ENCODE measurements around the gene CACNA2D3. TPM values are rescaled to one million over a fixed set of nuclear protein-coding genes. Genes with fewer than 3 reads are reported as not detected.

Gene CACNA2D3
- total RNA-seq, 1 donor from 2014 or later = 4.7 TPM

GRCh38 chr3:54341811-54342210 is 219.5 kb downstream of the CACNA2D3 start:
- no peak for DNase-seq (ENCODE audit: low spot score)

- DNase-seq (ENCODE audit: low spot score) = no peak
Measured at GRCh38 chr3:54342676-54343075, 220.3 kb downstream of the CACNA2D3 start.

GRCh38 chr3:54343495-54343894 is 221.1 kb downstream of the CACNA2D3 start:
- no peak for DNase-seq (ENCODE audit: low spot score)

- no peak for DNase-seq (ENCODE audit: low spot score)
Measured at GRCh38 chr3:54344601-54345231, 222.4 kb downstream of the CACNA2D3 start.

GRCh38 chr3:54345847-54346375 is 223.6 kb downstream of the CACNA2D3 start:
- DNase-seq (ENCODE audit: low spot score) = no peak

GRCh38 chr3:54347060-54347459 is 224.7 kb downstream of the CACNA2D3 start:
- no peak for DNase-seq (ENCODE audit: low spot score)

- DNase-seq (ENCODE audit: low spot score) = no peak
Measured at GRCh38 chr3:54347933-54348332, 225.6 kb downstream of the CACNA2D3 start.

- no peak for DNase-seq (ENCODE audit: low spot score)
Measured at GRCh38 chr3:54349231-54349652, 226.9 kb downstream of the CACNA2D3 start.

GRCh38 chr3:54349691-54350090 is 227.3 kb downstream of the CACNA2D3 start:
- no peak for DNase-seq (ENCODE audit: low spot score)

GRCh38 chr3:54353546-54353945 is 231.2 kb downstream of the CACNA2D3 start:
- no peak for DNase-seq (ENCODE audit: low spot score)

GRCh38 chr3:54353946-54354345 is 231.6 kb downstream of the CACNA2D3 start:
- no peak for DNase-seq (ENCODE audit: low spot score)

- DNase-seq (ENCODE audit: low spot score) = no peak
Measured at GRCh38 chr3:54355800-54356199, 233.4 kb downstream of the CACNA2D3 start.

GRCh38 chr3:54356261-54357045 is 234.1 kb downstream of the CACNA2D3 start:
- no peak for DNase-seq (ENCODE audit: low spot score)

GRCh38 chr3:54357301-54357700 is 234.9 kb downstream of the CACNA2D3 start:
- DNase-seq (ENCODE audit: low spot score) = no peak

GRCh38 chr3:54358316-54358715 is 236.0 kb downstream of the CACNA2D3 start:
- DNase-seq (ENCODE audit: low spot score) = no peak

GRCh38 chr3:54358969-54359694 is 236.8 kb downstream of the CACNA2D3 start:
- no peak for DNase-seq (ENCODE audit: low spot score)

GRCh38 chr3:54360320-54360719 is 238.0 kb downstream of the CACNA2D3 start:
- no peak for DNase-seq (ENCODE audit: low spot score)

- no peak for DNase-seq (ENCODE audit: low spot score)
Measured at GRCh38 chr3:54361746-54362283, 239.5 kb downstream of the CACNA2D3 start.

GRCh38 chr3:54366007-54366750 is 243.8 kb downstream of the CACNA2D3 start:
- DNase-seq (ENCODE audit: low spot score) = no peak

- DNase-seq (ENCODE audit: low spot score) = no peak
Measured at GRCh38 chr3:54366839-54367238, 244.5 kb downstream of the CACNA2D3 start.

- DNase-seq (ENCODE audit: low spot score) = no peak
Measured at GRCh38 chr3:54372232-54372631, 249.9 kb downstream of the CACNA2D3 start.
